Stimulated activated memory B cell treated with anti-CD40 and anti-IgM and Interleukin-4, amounts not matched to agents 10 μg/mL and 1 μg/mL and 100 μg/mL, for 72 hours (primary cell): ENCODE data around the gene BMI1.
"Not testable (repeated sequence)": the region's sequence is repeated elsewhere in the genome, so short reads cannot be mapped to it uniquely, and the experiment has no call there.

Experiments used
- ATAC-seq: fragments of 150-1000 bp; cut with Tn5 transposase; 2 replicates; pipeline ENCODE4 v1.10.0; 2021
- H3K27ac Mint-ChIP-seq: one replicate; pipeline ENCODE4 v1.8.0; 2022; ENCODE audit warnings: mild to moderate bottlenecking, mixed read lengths
- H3K27me3 Mint-ChIP-seq: one replicate; pipeline ENCODE4 v1.8.0; 2022; ENCODE audit warnings: mixed read lengths
- H3K36me3 Mint-ChIP-seq: one replicate; pipeline ENCODE4 v1.8.0; 2022; ENCODE audit warnings: mixed read lengths
- H3K4me1 Mint-ChIP-seq: one replicate; pipeline ENCODE4 v1.8.0; 2022; ENCODE audit warnings: mixed read lengths
- H3K4me3 Mint-ChIP-seq: one replicate; pipeline ENCODE4 v1.8.0; 2022; ENCODE audit warnings: mild to moderate bottlenecking, moderate library complexity, mixed read lengths
- H3K9me3 Mint-ChIP-seq: one replicate; pipeline ENCODE4 v1.8.0; 2022; ENCODE audit warnings: mixed read lengths

The BMI1 gene

GRCh38 chr10:22341190-22341925 is 20.5 kb downstream of the BMI1 start:
- Mint-ChIP-seq H3K27ac (peak overlapping the region; percentile 84), H3K9me3 (peaks cover 2% of the 10 kb centered on the region), H3K36me3 (peaks cover 3% of the 10 kb centered on the region), H3K4me1 (peaks cover 28% of the 10 kb centered on the region), H3K4me3 (peak overlapping the region; percentile 79), H3K27me3 (peaks cover 57% of the 10 kb centered on the region)
- peak; percentile 51 for ATAC-seq

GRCh38 chr10:22341926-22342196 is 21.0 kb downstream of the BMI1 start:
- Mint-ChIP-seq H3K4me1 (peaks cover 23% of the 10 kb centered on the region), H3K27ac (no peak overlapping the region), H3K36me3 (peaks cover 6% of the 10 kb centered on the region), H3K27me3 (peaks cover 57% of the 10 kb centered on the region), H3K9me3 (peaks cover 4% of the 10 kb centered on the region), H3K4me3 (peak overlapping the region; percentile 79)
- ATAC-seq = no peak

- Mint-ChIP-seq H3K9me3 (peaks cover 4% of the 10 kb centered on the region), H3K27me3 (peaks cover 57% of the 10 kb centered on the region), H3K36me3 (peaks cover 6% of the 10 kb centered on the region), H3K4me3 (no peak overlapping the region), H3K4me1 (peaks cover 20% of the 10 kb centered on the region), H3K27ac (no peak overlapping the region)
- ATAC-seq = no peak
These were observed 21.5 kb downstream of the BMI1 start for GRCh38 chr10:22342421-22342820.

- Mint-ChIP-seq H3K27ac (no peak overlapping the region), H3K36me3 (peaks cover 6% of the 10 kb centered on the region), H3K9me3 (peaks cover 4% of the 10 kb centered on the region), H3K4me1 (peaks cover 20% of the 10 kb centered on the region), H3K4me3 (no peak overlapping the region), H3K27me3 (peaks cover 53% of the 10 kb centered on the region)
- ATAC-seq = no peak
These were observed 22.8 kb downstream of the BMI1 start for GRCh38 chr10:22343731-22344130.

GRCh38 chr10:22344249-22344648 is 23.4 kb downstream of the BMI1 start:
- Mint-ChIP-seq H3K9me3 (peaks cover 4% of the 10 kb centered on the region), H3K4me3 (no peak overlapping the region), H3K36me3 (peaks cover 6% of the 10 kb centered on the region), H3K27ac (no peak overlapping the region), H3K4me1 (peaks cover 20% of the 10 kb centered on the region), H3K27me3 (peaks cover 53% of the 10 kb centered on the region)
- ATAC-seq = no peak

GRCh38 chr10:22344781-22345300 is 23.9 kb downstream of the BMI1 start:
- H3K27ac Mint-ChIP-seq = no peak overlapping the region
- H3K4me1 Mint-ChIP-seq = peaks cover 19% of the 10 kb centered on the region
- peaks cover 4% of the 10 kb centered on the region for H3K9me3 Mint-ChIP-seq
- H3K4me3 Mint-ChIP-seq = no peak overlapping the region
- H3K27me3 Mint-ChIP-seq = peaks cover 53% of the 10 kb centered on the region
- no peak for ATAC-seq
- peaks cover 6% of the 10 kb centered on the region for H3K36me3 Mint-ChIP-seq

GRCh38 chr10:22345301-22346095 is 24.6 kb downstream of the BMI1 start, which contains the start of gene SPAG6:
SPAG6 (plus strand) TSS chr10:22345496; CDS start chr10:22345612, 116 bp downstream.
- H3K36me3 Mint-ChIP-seq = peaks cover 6% of the 10 kb centered on the region
- no peak for ATAC-seq
- H3K4me1 Mint-ChIP-seq = peaks cover 16% of the 10 kb centered on the region
- peak within 1 kb of the TSS; percentile 62 for H3K4me3 Mint-ChIP-seq
- peaks cover 53% of the 10 kb centered on the region for H3K27me3 Mint-ChIP-seq
- H3K27ac Mint-ChIP-seq = peak within 1 kb of the TSS; percentile 43
- peaks cover 4% of the 10 kb centered on the region for H3K9me3 Mint-ChIP-seq

- Mint-ChIP-seq H3K4me1 (peaks cover 15% of the 10 kb centered on the region), H3K9me3 (peaks cover 4% of the 10 kb centered on the region), H3K27me3 (peaks cover 50% of the 10 kb centered on the region)
These were observed 25.3 kb downstream of the BMI1 start for GRCh38 chr10:22346096-22346661.

GRCh38 chr10:22349755-22350154 is 28.9 kb downstream of the BMI1 start:
- Mint-ChIP-seq H3K27me3 (peaks cover 23% of the 10 kb centered on the region), H3K9me3 (peaks cover 4% of the 10 kb centered on the region), H3K4me3 (no peak overlapping the region), H3K36me3 (peaks cover 6% of the 10 kb centered on the region), H3K27ac (no peak overlapping the region), H3K4me1 (no peaks in the 10 kb centered on the region)
- no peak for ATAC-seq

More at GRCh38 chr10:22346096-22346661, 25.3 kb downstream of the BMI1 start:
- no peak for ATAC-seq
- Mint-ChIP-seq H3K27ac (peak overlapping the region; percentile 43), H3K36me3 (peaks cover 6% of the 10 kb centered on the region), H3K4me3 (peak overlapping the region; percentile 50)

GRCh38 chr10:22351131-22351703 is 30.3 kb downstream of the BMI1 start:
- Mint-ChIP-seq H3K36me3 (peaks cover 4% of the 10 kb centered on the region), H3K4me3 (no peak overlapping the region), H3K4me1 (no peaks in the 10 kb centered on the region), H3K27me3 (peaks cover 12% of the 10 kb centered on the region), H3K9me3 (peaks cover 3% of the 10 kb centered on the region), H3K27ac (no peak overlapping the region)
- no peak for ATAC-seq

- H3K27ac Mint-ChIP-seq = no peak overlapping the region
- no peaks in the 10 kb centered on the region for H3K27me3 Mint-ChIP-seq
- no peaks in the 10 kb centered on the region for H3K4me1 Mint-ChIP-seq
- H3K9me3 Mint-ChIP-seq = no peaks in the 10 kb centered on the region
- no peak overlapping the region for H3K4me3 Mint-ChIP-seq
- H3K36me3 Mint-ChIP-seq = no peaks in the 10 kb centered on the region
- no peak for ATAC-seq
These were observed 35.5 kb downstream of the BMI1 start for GRCh38 chr10:22356324-22356873.

- H3K27me3 Mint-ChIP-seq, H3K27ac Mint-ChIP-seq, ATAC-seq, H3K4me1 Mint-ChIP-seq, H3K9me3 Mint-ChIP-seq, H3K36me3 Mint-ChIP-seq, H3K4me3 Mint-ChIP-seq: not testable (repeated sequence)
These were observed 36.9 kb downstream of the BMI1 start for GRCh38 chr10:22357770-22358169.

GRCh38 chr10:22363305-22363704 is 42.4 kb downstream of the BMI1 start:
- Mint-ChIP-seq H3K9me3 (no peaks in the 10 kb centered on the region), H3K4me1 (peaks cover 13% of the 10 kb centered on the region), H3K27ac (no peak overlapping the region), H3K4me3 (no peak overlapping the region), H3K27me3 (no peaks in the 10 kb centered on the region), H3K36me3 (no peaks in the 10 kb centered on the region)
- no peak for ATAC-seq

GRCh38 chr10:22364407-22365140 is 43.7 kb downstream of the BMI1 start:
- Mint-ChIP-seq H3K4me3 (no peak overlapping the region), H3K27ac (no peak overlapping the region), H3K27me3 (no peaks in the 10 kb centered on the region), H3K9me3 (no peaks in the 10 kb centered on the region), H3K36me3 (no peaks in the 10 kb centered on the region), H3K4me1 (peaks cover 18% of the 10 kb centered on the region)
- ATAC-seq = no peak
